Iris pigment epithelial cell (primary cell): ENCODE results near the gene UNC5A.

Experiments
- DNase-seq: peaks from one replicate; pipeline ENCODE4 v3.0.0-alpha.2; 2011; ENCODE audit warnings: low read depth

UNC5A gene

GRCh38 chr5:176880366-176881020 is 70.1 kb downstream of the UNC5A start:
- no peak for DNase-seq

GRCh38 chr5:176881021-176881749 is 70.8 kb downstream of the UNC5A start:
- no peak for DNase-seq

- DNase-seq = no peak
These were observed 71.6 kb downstream of the UNC5A start for GRCh38 chr5:176881816-176882566.

- no peak for DNase-seq
These were observed 72.2 kb downstream of the UNC5A start for GRCh38 chr5:176882567-176882903.

GRCh38 chr5:176883700-176884570 is 73.6 kb downstream of the UNC5A start:
- DNase-seq = no peak

GRCh38 chr5:176884571-176884890 is 74.2 kb downstream of the UNC5A start:
- DNase-seq = no peak

GRCh38 chr5:176886336-176887251 is 76.2 kb downstream of the UNC5A start:
- DNase-seq = no peak

GRCh38 chr5:176887252-176887849 is 77.0 kb downstream of the UNC5A start:
- DNase-seq = no peak

GRCh38 chr5:176888016-176888864 is 77.9 kb downstream of the UNC5A start:
- DNase-seq = no peak

- DNase-seq = no peak
These were observed 78.5 kb downstream of the UNC5A start for GRCh38 chr5:176888865-176889165.

GRCh38 chr5:176889321-176890280 is 79.2 kb downstream of the UNC5A start:
- DNase-seq = no peak

GRCh38 chr5:176890455-176891330 is 80.3 kb downstream of the UNC5A start:
- no peak for DNase-seq

- no peak for DNase-seq
These were observed 81.1 kb downstream of the UNC5A start for GRCh38 chr5:176891331-176891958.

GRCh38 chr5:176892663-176893062 is 82.3 kb downstream of the UNC5A start:
- no peak for DNase-seq

GRCh38 chr5:176894298-176894697 is 83.9 kb downstream of the UNC5A start:
- DNase-seq = no peak

GRCh38 chr5:176895831-176896230 is 85.5 kb downstream of the UNC5A start:
- DNase-seq = no peak

- no peak for DNase-seq
These were observed 86.9 kb downstream of the UNC5A start for GRCh38 chr5:176897263-176897662.
